GM23338 (cell line): ENCODE data around the gene CD53. TPM values are rescaled to one million over a fixed set of nuclear protein-coding genes. Genes with fewer than 3 reads are reported as not detected.

Experiments used
- ATAC-seq: fragments of 200-7000 bp; cut with Tn5 transposase; 3 replicates; pipeline ENCODE4 v1.9.1; 2020
- DNase-seq: peaks from one replicate; pipeline ENCODE4 v3.0.0-alpha.2; 2015; ENCODE audit warnings: low spot score
- H2AFZ ChIP-seq: fragments of 200-600 bp; sonication (generic); 2 replicates; pipeline ENCODE4 v1.8.0; 2016; ENCODE audit warnings: antibody characterized with exemption, mild to moderate bottlenecking, moderate library complexity
- H3F3A ChIP-seq: fragments of 200-600 bp; sonication (generic); replicated peaks from 2 replicates; pipeline ENCODE4 v1.8.0; 2017; ENCODE audit warnings: antibody characterized with exemption, mixed run types, low read depth
- H3K27ac ChIP-seq: fragments of 200-600 bp; sonication (generic); 2 replicates; pipeline ENCODE4 v1.6.1; 2016; ENCODE audit warnings: low read depth
- H3K27me3 ChIP-seq: fragments of 200-600 bp; sonication (generic); 2 replicates; pipeline ENCODE4 v1.8.0; 2016; ENCODE audit warnings: mild to moderate bottlenecking, mixed run types, moderate library complexity; ENCODE audit not compliant: insufficient read depth
- H3K36me3 ChIP-seq: fragments of 200-600 bp; sonication (generic); 2 replicates; pipeline ENCODE4 v1.8.0; 2016; ENCODE audit warnings: mild to moderate bottlenecking; ENCODE audit not compliant: insufficient read depth
- H3K4me1 ChIP-seq: fragments of 200-600 bp; sonication (generic); 2 replicates; pipeline ENCODE4 v1.8.0; 2016; ENCODE audit warnings: mild to moderate bottlenecking, moderate library complexity; ENCODE audit not compliant: insufficient read depth
- H3K4me2 ChIP-seq: fragments of 200-600 bp; sonication (generic); 2 replicates; pipeline ENCODE4 v1.7.1; 2017; ENCODE audit warnings: mixed run types
- H3K4me3 ChIP-seq: fragments of 200-600 bp; sonication (generic); 2 replicates; pipeline ENCODE4 v1.6.1; 2016; ENCODE audit warnings: mixed run types
- H3K79me2 ChIP-seq: fragments of 200-600 bp; sonication (generic); replicated peaks from 2 replicates; pipeline ENCODE4 v1.8.0; 2017; ENCODE audit warnings: mild to moderate bottlenecking; ENCODE audit not compliant: insufficient read depth
- H3K9me2 ChIP-seq: fragments of 200-600 bp; sonication (generic); 2 replicates; pipeline ENCODE4 v1.8.0; 2017; ENCODE audit not compliant: insufficient read depth
- H4K20me1 ChIP-seq: fragments of 200-600 bp; sonication (generic); replicated peaks from 2 replicates; pipeline ENCODE4 v1.8.0; 2017; ENCODE audit warnings: mild to moderate bottlenecking; ENCODE audit not compliant: insufficient read depth
- H3K27ac Mint-ChIP-seq: 2 replicates; pipeline ENCODE4 v1.8.0; 2020; ENCODE audit warnings: inconsistent platforms, mild to moderate bottlenecking, moderate library complexity, mixed read lengths
- H3K27me3 Mint-ChIP-seq: 3 replicates; pipeline ENCODE4 v1.8.0; 2022; ENCODE audit warnings: low read depth, mild to moderate bottlenecking, moderate library complexity, mixed read lengths, inconsistent platforms; ENCODE audit not compliant: insufficient read depth, poor library complexity
- H3K36me3 Mint-ChIP-seq: 3 replicates; pipeline ENCODE4 v1.8.0; 2021; ENCODE audit warnings: low read depth, mild to moderate bottlenecking, inconsistent platforms, moderate library complexity, mixed read lengths
- H3K4me1 Mint-ChIP-seq: 3 replicates; pipeline ENCODE4 v1.8.0; 2020; ENCODE audit warnings: mild to moderate bottlenecking, inconsistent platforms, mixed read lengths
- H3K4me3 Mint-ChIP-seq: 3 replicates; pipeline ENCODE4 v1.8.0; 2021; ENCODE audit warnings: moderate library complexity, mild to moderate bottlenecking, inconsistent platforms, mixed read lengths
- H3K9me3 Mint-ChIP-seq: 3 replicates; pipeline ENCODE4 v1.8.0; 2020; ENCODE audit warnings: moderate library complexity, mild to moderate bottlenecking, inconsistent platforms, mixed read lengths
- CREB1 ChIP-seq: fragments of 250-450 bp; sonication (Bioruptor Pico); IDR thresholded peaks from 2 replicates; pipeline ENCODE4 v1.5.0; 2020; ENCODE audit warnings: low read depth, mild to moderate bottlenecking, moderate library complexity
- EZH2 ChIP-seq: fragments of 200-600 bp; sonication (generic); IDR thresholded peaks from one replicate; pipeline ENCODE4 v1.8.0; 2017; ENCODE audit warnings: antibody characterized with exemption, mild to moderate bottlenecking, low read depth; ENCODE audit not compliant: unreplicated experiment
- EZH2phosphoT487 ChIP-seq: fragments of 200-600 bp; sonication (generic); IDR thresholded peaks from one replicate; pipeline ENCODE4 v1.8.1; 2018; ENCODE audit warnings: antibody characterized with exemption; ENCODE audit not compliant: unreplicated experiment
- JUNB ChIP-seq: IDR thresholded peaks from one replicate; pipeline ENCODE4 v1.6.1; 2016; ENCODE audit warnings: antibody characterized with exemption; ENCODE audit not compliant: unreplicated experiment
- NANOG ChIP-seq: IDR thresholded peaks from 2 replicates; pipeline ENCODE4 v1.6.1; 2016; ENCODE audit warnings: antibody characterized with exemption, borderline replicate concordance
- POLR2AphosphoS5 ChIP-seq: IDR thresholded peaks from 2 replicates; pipeline ENCODE4 v1.6.1; 2016; ENCODE audit warnings: antibody characterized with exemption, low read depth
- STAT1 ChIP-seq: IDR thresholded peaks from one replicate; pipeline ENCODE4 v1.6.1; 2016; ENCODE audit warnings: antibody characterized with exemption; ENCODE audit not compliant: unreplicated experiment
- ZNF114 ChIP-seq: fragments of 250-450 bp; sonication (Bioruptor Pico); IDR thresholded peaks from 2 replicates; pipeline ENCODE4 v1.5.0; 2020; ENCODE audit warnings: mild to moderate bottlenecking, moderate library complexity
- ZNF331 ChIP-seq: fragments of 250-450 bp; sonication (Bioruptor Pico); IDR thresholded peaks from 2 replicates; pipeline ENCODE4 v1.5.0; 2020; ENCODE audit warnings: low read depth, mild to moderate bottlenecking, moderate library complexity
- polyA plus RNA-seq: library from polyadenylated mRNA; unstranded; fragments of >200 nt; fragmentation: Nextera tagmentation; extraction: Ambion mirVana; gene quantifications from 2 replicates; pipeline ENCODE4 v1.2.1, GENCODE V29; 2016
- total RNA-seq: library from RNA; depleted of rRNA; stranded (reverse); fragments of >200 nt; shearing (Covaris generic); gene quantifications from 2 replicates; pipeline ENCODE4 v1.2.3, GENCODE V29; 2014
- TF ChIP-seq, protein P1 (sequence below): fragments of 250-450 bp; sonication (Bioruptor Pico); IDR thresholded peaks from 2 replicates; pipeline ENCODE4 v1.5.0; 2020; ENCODE audit warnings: mild to moderate bottlenecking, moderate library complexity
- TF ChIP-seq, protein P2 (sequence below): IDR thresholded peaks from 2 replicates; pipeline ENCODE4 v1.6.1; 2016; ENCODE audit warnings: antibody characterized with exemption

CD53 gene
- total and polyA plus RNA-seq, 2 experiments from 2014 or later, result 0.28 to 0.70 TPM

DNA sequence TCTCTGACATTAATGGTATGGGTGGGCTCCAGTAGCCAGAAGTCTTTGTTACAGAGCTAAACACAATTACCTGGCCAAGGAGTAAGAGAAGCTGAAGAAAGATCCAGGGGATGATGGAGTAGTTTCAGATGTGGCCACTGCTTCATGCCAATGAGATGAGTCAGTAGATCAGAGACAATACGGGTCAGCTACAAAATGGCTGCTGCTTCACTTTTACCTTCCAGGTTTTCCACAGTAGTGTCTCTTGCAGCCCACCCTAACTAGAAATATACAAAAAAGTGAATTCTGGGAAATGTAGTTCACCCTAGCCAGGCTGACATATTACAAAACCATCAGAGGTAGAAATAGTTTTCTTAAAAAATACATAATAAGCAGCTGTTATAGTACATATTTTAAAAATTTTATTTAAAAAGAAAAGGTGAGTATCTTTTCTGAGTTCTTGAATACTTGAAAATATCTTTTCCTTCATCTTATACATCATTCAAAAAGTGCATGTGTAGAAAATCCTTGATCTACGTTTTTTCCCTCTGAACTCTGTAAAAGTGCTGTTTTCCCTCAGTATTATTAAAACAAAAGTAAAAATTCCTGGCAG, 54.6 kb downstream of the CD53 start:
- H3K36me3 Mint-ChIP-seq, result peaks cover 12% of the 10 kb centered on the region; the same call in 2 of the 3 replicates
- Histone ChIP-seq H3K4me1 (no peaks in the 10 kb centered on the region), H3K27ac (no peak overlapping the region), H2AFZ (peak overlapping the region; percentile 74; the same call in 1 of the 2 replicates), H3K4me2 (peak overlapping the region; percentile 33), H3K27me3 (no peaks in the 10 kb centered on the region), H3F3A (no peaks in the 10 kb centered on the region), H3K9me2 (peaks cover 8% of the 10 kb centered on the region; the same call in 1 of the 2 replicates), H4K20me1 (no peaks in the 10 kb centered on the region), H3K4me3 (0 out of 2 replicates have a peak overlapping the region, but pooled peaks have one; percentile 6), H3K36me3 (no peaks in the 10 kb centered on the region), H3K79me2 (no peaks in the 10 kb centered on the region)
- peaks cover 11% of the 10 kb centered on the region; the same call in 2 of the 3 replicates for H3K9me3 Mint-ChIP-seq
- peaks cover 6% of the 10 kb centered on the region; the same call in 2 of the 3 replicates for H3K4me1 Mint-ChIP-seq
- ATAC-seq, result peak; percentile 74
- peaks cover 3% of the 10 kb centered on the region for H3K27me3 Mint-ChIP-seq
- H3K4me3 Mint-ChIP-seq, result peak overlapping the region; percentile 57
- TF ChIP-seq, protein P1, sequence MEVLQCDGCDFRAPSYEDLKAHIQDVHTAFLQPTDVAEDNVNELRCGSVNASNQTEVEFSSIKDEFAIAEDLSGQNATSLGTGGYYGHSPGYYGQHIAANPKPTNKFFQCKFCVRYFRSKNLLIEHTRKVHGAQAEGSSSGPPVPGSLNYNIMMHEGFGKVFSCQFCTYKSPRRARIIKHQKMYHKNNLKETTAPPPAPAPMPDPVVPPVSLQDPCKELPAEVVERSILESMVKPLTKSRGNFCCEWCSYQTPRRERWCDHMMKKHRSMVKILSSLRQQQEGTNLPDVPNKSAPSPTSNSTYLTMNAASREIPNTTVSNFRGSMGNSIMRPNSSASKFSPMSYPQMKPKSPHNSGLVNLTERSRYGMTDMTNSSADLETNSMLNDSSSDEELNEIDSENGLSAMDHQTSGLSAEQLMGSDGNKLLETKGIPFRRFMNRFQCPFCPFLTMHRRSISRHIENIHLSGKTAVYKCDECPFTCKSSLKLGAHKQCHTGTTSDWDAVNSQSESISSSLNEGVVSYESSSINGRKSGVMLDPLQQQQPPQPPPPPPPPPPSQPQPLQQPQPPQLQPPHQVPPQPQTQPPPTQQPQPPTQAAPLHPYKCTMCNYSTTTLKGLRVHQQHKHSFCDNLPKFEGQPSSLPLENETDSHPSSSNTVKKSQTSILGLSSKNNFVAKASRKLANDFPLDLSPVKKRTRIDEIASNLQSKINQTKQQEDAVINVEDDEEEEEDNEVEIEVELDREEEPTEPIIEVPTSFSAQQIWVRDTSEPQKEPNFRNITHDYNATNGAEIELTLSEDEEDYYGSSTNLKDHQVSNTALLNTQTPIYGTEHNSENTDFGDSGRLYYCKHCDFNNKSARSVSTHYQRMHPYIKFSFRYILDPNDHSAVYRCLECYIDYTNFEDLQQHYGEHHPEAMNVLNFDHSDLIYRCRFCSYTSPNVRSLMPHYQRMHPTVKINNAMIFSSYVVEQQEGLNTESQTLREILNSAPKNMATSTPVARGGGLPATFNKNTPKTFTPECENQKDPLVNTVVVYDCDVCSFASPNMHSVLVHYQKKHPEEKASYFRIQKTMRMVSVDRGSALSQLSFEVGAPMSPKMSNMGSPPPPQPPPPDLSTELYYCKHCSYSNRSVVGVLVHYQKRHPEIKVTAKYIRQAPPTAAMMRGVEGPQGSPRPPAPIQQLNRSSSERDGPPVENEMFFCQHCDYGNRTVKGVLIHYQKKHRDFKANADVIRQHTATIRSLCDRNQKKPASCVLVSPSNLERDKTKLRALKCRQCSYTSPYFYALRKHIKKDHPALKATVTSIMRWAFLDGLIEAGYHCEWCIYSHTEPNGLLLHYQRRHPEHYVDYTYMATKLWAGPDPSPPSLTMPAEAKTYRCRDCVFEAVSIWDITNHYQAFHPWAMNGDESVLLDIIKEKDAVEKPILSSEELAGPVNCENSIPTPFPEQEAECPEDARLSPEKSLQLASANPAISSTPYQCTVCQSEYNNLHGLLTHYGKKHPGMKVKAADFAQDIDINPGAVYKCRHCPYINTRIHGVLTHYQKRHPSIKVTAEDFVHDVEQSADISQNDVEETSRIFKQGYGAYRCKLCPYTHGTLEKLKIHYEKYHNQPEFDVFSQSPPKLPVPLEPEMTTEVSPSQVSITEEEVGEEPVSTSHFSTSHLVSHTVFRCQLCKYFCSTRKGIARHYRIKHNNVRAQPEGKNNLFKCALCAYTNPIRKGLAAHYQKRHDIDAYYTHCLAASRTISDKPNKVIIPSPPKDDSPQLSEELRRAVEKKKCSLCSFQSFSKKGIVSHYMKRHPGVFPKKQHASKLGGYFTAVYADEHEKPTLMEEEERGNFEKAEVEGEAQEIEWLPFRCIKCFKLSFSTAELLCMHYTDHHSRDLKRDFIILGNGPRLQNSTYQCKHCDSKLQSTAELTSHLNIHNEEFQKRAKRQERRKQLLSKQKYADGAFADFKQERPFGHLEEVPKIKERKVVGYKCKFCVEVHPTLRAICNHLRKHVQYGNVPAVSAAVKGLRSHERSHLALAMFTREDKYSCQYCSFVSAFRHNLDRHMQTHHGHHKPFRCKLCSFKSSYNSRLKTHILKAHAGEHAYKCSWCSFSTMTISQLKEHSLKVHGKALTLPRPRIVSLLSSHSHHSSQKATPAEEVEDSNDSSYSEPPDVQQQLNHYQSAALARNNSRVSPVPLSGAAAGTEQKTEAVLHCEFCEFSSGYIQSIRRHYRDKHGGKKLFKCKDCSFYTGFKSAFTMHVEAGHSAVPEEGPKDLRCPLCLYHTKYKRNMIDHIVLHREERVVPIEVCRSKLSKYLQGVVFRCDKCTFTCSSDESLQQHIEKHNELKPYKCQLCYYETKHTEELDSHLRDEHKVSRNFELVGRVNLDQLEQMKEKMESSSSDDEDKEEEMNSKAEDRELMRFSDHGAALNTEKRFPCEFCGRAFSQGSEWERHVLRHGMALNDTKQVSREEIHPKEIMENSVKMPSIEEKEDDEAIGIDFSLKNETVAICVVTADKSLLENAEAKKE, result 0 out of 2 replicates have a peak, but pooled peaks have one; percentile 3
- no peak for TF ChIP-seq STAT1
- peak; percentile 72 for DNase-seq
- peak overlapping the region; percentile 86 for H3K27ac Mint-ChIP-seq

DNA sequence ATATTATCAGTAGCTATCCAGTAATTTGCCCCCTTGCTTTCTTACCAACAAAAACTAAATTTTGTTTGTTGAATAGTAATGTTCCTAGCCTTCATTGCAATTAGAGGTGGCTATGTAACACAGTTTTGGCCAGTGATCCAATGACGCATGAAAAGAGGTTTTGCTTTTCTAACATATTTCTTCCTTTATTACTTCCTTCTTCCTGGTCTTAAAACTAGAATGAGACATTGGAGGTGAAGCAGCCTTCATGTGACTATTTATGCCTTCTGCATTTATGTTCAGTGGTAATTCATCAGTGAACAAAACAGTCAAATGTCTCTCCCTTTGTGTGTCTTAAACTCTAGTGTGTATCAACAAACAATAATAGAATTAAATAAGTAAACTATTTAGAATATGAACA, 55.2 kb downstream of the CD53 start:
- no peak overlapping the region for H2AFZ ChIP-seq
- H3K4me3 Mint-ChIP-seq, result no peak overlapping the region
- H4K20me1 ChIP-seq, result no peaks in the 10 kb centered on the region
- H3K27me3 ChIP-seq, result no peaks in the 10 kb centered on the region
- no peak overlapping the region for H3K27ac ChIP-seq
- peaks cover 6% of the 10 kb centered on the region; the same call in 2 of the 3 replicates for H3K4me1 Mint-ChIP-seq
- H3K79me2 ChIP-seq, result no peaks in the 10 kb centered on the region
- DNase-seq (no peak), ATAC-seq (no peak)
- no peaks in the 10 kb centered on the region for H3K36me3 ChIP-seq
- no peaks in the 10 kb centered on the region for H3K4me1 ChIP-seq
- H3K9me3 Mint-ChIP-seq, result peaks cover 11% of the 10 kb centered on the region; the same call in 2 of the 3 replicates
- no peaks in the 10 kb centered on the region for H3F3A ChIP-seq
- TF ChIP-seq CREB1 (CRISPR knock-in tag) (no peak), NANOG (no peak), STAT1 (no peak), EZH2phosphoT487 (no peak), EZH2 (no peak), ZNF114 (CRISPR knock-in tag) (no peak), POLR2AphosphoS5 (no peak), ZNF331 (CRISPR knock-in tag) (no peak), JUNB (no peak)
- TF ChIP-seq, protein P2, sequence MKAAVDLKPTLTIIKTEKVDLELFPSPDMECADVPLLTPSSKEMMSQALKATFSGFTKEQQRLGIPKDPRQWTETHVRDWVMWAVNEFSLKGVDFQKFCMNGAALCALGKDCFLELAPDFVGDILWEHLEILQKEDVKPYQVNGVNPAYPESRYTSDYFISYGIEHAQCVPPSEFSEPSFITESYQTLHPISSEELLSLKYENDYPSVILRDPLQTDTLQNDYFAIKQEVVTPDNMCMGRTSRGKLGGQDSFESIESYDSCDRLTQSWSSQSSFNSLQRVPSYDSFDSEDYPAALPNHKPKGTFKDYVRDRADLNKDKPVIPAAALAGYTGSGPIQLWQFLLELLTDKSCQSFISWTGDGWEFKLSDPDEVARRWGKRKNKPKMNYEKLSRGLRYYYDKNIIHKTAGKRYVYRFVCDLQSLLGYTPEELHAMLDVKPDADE, result no peak
- H3K36me3 Mint-ChIP-seq, result peaks cover 11% of the 10 kb centered on the region; the same call in 2 of the 3 replicates
- no peak overlapping the region for H3K4me2 ChIP-seq
- no peak overlapping the region for H3K27ac Mint-ChIP-seq
- peaks cover 8% of the 10 kb centered on the region; the same call in 1 of the 2 replicates for H3K9me2 ChIP-seq
- no peak overlapping the region for H3K4me3 ChIP-seq
- H3K27me3 Mint-ChIP-seq, result peaks cover 3% of the 10 kb centered on the region
